HG03575 (cell line): Measurements from ENCODE around the gene CRABP2.

Experiments
- ATAC-seq: cut with Tn5 transposase; IDR thresholded peaks from one replicate; pipeline ENCODE4 v1.9.1; 2021; ENCODE audit not compliant: unreplicated experiment, insufficient number of reproducible peaks, low FRiP score; ENCODE audit errors: extremely low read depth

CRABP2 gene

GRCh38 chr1:156705321-156705917, at the start of gene CRABP2:
Gene CRABP2 (minus strand): TSS chr1:156705583. CDS start chr1:156705446, 137 bp downstream.
- ATAC-seq = no peak

GRCh38 chr1:156754219-156754618, 48.8 kb upstream of the CRABP2 start:
- ATAC-seq = no peak

GRCh38 chr1:156752843-156753482, 47.6 kb upstream of the CRABP2 start:
- no peak for ATAC-seq

DNA sequence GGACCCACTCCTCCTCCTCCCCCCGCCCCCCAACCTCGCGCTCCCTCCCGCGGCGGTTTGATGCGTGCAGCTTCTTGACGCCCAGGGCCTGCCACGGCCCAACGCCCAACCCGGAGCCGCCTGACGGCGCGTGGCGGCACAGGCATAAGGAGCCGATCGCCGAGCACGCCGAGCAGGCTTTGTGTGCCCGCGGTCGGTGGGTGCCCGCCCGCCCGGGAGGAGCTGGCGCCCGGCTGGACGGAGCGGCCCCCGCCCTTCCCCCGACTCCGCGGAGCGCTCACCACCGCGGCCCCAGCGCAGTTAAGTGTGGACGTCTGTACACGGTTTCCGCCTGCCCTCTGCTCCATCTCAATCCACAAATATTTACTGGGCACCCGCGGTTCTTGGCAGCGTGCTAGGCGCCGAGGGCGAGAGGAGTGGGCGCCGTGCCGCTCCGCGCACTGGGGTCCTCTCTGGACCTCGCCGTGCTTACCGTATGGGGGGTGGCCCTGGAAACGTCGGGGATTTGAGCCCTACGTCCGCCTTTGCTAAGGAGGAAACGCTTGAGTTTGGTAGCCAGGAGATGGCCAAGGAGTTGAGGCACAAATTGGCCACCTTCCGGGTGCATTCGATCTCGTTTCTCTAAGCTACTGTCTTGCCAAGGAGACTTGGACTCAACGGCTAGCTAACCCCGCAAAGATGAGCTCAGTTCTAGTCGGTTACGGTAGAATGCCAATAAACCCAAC, 46.5 kb upstream of the CRABP2 start:
- no peak for ATAC-seq

DNA sequence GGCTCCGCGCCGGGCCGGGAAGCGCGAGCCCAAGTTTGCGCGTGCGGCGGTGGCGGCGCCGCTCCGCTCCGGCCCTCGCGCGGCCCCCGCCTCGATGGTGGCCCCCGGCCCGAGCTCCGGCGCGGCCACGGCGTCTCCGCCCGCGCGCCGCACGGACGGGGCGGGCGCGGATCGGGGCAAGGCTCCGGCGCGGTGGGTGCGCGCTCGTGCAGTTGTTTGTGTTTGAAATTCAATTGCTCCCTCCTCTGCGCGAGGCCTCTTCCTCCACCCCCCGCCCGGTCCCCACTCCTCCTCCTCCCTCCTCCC, 46.0 kb upstream of the CRABP2 start, which contains the start of gene HDGF:
Gene HDGF (minus strand): TSS at position 225 of the 306 bp plus-strand sequence. CDS start 246 bp downstream, outside the sequence.
- no peak for ATAC-seq

DNA sequence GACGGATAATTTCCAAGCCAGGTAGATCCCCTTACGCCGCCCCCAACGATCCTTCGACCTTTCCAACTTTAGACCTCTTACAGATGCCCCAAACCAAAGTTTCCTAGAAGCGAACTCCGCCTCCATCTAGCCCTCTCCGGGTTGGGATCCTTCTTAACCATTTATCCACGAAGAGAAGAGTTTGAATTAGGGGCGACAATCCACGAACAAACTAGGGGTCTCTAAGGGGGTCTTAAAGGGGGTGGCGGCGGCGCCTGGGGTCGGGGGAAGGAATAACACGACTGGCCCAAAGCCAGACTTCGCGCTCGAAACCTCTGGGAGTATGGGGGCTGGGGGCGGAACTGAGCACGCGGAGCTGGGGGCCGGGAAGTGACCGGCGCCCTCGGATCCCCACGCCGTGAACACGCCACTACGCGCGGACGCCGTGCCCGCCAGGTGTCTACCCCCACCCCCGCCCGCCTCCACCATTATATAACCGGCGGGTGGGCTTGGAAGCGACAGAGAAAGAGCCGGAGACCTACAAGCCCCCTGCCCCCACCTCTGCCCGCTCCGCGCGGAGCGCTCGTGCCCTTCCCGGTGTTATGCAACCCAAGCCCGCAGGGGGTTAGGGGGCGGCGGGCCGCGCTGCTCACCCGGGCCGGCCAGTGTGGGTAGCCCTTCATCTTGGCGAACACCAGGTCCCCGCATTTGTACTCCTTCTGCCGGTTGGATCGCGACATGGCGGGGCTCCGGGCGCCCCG, 45.5 kb upstream of the CRABP2 start:
- ATAC-seq = no peak

DNA sequence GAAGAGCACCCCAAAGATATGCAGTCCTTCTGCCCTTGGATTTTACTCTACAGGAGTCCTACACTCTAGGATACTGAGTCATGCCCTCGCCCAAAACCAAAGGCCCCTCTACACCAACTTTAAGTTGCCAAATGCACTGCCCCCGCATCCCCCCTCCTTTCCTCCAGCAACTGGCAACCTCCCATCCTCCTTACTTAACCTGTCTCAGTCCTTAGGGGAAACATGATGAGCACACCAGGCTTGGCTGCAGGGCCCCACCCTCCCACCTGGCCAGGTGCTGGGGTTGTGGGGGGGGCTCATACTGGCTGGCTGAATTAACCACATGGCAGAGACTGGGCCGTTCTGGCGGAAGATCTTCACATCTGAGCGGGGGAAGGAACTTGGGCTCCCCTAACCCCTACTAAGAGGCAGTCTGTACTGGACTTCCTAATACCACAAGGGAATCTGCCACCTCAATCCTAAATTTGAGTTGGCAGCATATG, 44.8 kb upstream of the CRABP2 start:
- ATAC-seq = no peak

- ATAC-seq = no peak
Observed at GRCh38 chr1:156749419-156750118, 44.2 kb upstream of the CRABP2 start.

DNA sequence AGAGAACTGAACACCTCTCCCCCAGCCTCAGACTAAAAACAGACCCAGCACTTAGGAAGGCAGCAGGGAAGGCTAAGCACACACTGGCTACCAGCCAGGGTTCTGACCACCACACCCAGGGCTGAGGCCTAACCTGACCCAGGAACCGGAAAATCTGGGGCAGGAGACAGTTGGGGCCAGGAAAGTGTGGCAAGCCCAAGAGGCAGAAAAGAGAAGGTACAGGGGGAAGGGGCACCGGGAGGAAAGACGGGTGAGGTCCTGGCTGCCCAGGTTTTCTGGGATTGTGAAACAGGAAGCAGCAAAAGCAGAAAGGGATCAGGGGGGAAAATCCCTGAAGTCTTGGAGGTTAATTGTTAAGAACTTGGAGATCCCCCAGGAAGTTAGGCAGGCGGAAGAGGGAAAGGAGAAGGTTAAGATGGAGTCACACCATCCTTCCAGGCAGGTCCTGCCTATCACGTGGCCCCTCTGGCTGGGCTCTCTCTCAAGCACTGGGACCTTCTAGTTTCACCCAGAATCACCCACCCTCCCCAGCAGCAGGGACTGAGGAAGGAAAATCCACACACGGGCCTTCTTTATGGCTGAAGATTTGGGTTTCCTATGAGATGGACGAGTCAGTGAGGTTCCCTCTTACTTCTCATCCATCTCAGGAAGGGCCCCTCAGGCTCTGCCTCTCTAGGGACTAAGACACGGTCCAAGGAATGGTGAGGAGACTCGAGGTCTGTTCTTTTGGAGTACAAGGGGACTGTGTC, 43.5 kb upstream of the CRABP2 start:
- ATAC-seq = no peak

DNA sequence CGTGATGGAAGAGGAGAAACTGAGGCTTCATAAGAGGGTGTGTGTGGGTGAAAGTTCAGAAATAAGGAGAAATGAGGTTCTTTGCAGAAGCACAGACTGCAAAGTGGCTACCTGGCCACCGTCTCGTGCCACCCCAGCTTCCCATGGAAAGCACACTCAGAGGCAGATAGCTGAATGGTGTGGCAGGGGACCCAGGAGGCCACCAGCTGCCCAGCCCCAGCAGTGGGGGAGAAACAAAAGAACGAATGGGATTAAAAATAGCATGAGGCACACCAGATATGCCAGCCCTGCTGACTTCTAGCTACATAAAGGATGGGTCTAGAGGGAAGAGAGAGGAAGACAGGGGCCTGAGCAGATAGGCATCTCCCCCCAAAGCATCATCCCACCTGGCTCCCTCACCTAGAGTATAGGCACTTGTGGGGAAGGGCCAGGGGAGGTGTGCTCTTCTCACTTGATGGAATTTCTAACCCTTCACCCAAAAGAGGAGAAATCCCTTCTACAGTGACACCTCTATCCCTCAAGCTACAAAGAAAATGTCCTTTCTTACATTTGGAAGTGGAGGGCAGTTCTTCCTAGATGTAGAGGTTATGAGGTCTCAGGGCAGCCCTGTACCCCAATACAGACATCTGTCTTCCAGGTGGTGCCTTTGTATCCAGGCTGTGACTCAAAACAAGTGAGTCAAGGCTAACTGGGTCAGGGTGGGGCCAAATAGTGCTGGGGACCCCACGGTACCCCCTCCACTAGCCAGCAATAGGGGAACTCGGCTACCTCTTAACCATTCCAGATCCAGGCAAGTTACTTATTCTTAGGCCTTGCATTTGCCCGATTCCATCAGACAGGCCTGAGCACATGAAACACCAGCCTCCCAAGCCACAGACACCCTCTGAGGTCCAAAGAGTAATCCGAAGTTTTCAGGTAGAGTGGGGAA, 42.6 kb upstream of the CRABP2 start:
- ATAC-seq = no peak

- no peak for ATAC-seq
Observed at GRCh38 chr1:156746728-156747631, 41.6 kb upstream of the CRABP2 start.

- no peak for ATAC-seq
Observed at GRCh38 chr1:156746406-156746727, 41.0 kb upstream of the CRABP2 start.

DNA sequence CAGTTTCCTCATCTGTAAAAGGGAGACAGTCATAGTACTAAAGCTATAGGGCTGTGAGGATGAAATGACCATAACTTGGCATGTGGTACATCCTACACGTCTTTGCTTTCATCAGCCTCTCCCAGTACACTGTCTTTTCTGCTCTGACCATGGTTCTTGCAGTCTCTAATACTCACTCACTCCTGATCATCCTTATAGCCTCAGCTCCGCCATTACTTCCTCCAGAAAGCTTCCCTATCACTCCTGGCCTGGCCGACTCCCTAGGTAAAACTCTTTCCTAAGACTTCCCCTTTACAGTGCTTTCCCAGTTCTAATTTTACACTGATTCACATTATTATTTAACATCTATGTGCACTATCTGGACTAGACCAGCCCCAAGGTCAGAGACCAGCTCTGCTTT, 40.5 kb upstream of the CRABP2 start:
- no peak for ATAC-seq

DNA sequence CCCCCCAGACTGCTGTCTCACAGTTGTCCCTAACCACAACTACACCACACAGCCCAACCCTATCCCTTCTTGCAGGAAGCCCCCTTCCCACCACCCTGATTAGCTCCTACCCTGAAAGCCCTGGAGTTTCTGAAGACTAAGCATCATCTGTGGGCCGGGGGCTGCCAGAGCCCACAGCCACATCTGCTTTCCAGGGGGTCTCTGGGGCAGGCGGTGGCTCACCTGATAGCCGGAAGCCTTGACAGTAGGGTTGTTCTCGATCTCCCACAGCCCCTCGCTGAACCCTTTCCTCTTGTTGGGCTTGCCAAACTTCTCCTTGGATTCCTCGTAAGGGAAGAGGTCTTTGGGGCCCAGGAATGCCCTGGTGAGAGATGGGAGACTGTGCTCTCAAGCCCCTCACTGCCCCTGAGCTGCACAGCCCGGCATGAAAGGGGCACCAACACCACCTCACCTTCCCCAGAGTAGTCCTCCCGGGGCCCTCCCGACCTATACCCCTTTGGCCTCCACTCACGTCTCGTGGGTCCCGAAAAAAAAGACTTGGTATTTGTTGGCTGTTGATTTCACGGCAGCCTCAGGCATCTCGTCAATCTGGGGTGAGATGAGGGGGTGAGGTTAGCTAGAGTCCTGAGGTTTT, 39.5 kb upstream of the CRABP2 start:
- no peak for ATAC-seq

- ATAC-seq = no peak
Observed at GRCh38 chr1:156744344-156744743, 39.0 kb upstream of the CRABP2 start.
